ENCODE results near the gene FCHSD2.
"Not testable (repeated sequence)": the region's sequence is repeated elsewhere in the genome, so short reads cannot be mapped to it uniquely, and the experiment has no call there.

Gene FCHSD2

DNA sequence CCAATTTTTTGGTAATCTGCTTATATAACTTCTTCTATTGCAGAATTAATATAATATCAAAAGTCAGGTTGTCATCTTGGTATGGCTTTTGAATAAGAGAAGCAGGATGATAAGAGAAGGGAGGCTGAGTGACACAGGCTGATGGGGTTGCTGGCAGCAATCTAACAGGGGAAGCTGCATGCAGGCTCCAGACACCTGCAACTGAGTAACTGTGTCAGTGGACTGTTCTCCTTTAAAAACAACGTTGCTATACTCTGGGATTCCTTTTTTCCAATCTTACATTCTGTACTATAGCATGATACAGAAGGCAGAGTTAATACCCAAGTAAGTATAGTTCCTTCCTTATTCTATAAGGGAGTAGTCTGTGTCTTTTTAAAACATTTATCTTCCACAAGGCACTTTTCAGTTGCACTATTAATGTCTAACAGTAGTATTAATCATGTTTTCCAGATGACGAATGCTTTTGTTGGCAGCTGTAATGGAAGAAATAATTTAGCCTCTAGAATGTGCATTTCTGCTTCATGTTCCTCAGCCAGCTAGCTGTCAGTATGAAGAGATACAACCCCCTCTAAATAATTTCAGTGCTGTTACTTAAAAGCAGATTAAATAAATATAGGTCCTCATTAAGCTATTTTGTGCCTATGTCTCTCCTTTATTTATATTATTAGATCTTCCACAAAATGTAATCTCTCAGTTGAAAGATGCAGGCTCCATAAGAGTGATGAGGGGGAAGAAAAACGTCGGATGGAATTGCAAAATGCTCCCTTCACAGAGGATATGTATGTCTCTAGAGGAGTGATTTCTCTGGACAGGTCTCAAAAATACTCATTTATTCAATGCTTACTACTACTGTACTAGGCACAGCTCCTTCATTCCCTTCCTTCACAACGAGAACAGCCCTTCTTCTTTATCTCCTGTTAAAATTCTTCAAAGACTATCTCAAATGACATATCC is 277.1 kb downstream of the FCHSD2 start:
- DNase-seq (ENCODE audit: low read depth), result peak; percentile 3

DNA sequence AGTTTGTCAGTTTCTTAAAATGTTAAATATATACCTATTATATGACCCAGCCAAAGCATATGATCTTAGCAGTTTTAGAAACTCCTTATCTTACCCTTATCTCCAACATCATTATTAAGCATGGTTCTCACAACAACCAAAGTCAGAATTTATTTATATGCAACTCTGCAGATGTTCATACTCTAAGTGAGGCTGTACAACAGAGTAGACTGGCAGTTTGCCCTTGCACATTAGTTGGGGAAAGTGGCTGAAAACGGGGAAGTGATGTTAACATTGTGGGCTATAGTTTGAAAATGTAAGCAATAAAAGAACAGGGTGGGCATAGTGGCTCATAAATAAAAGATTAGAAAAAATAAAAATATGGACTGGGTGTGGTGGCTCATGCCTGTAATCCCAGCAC is 278.2 kb downstream of the FCHSD2 start:
- DNase-seq (ENCODE audit: low read depth), result no peak

DNA sequence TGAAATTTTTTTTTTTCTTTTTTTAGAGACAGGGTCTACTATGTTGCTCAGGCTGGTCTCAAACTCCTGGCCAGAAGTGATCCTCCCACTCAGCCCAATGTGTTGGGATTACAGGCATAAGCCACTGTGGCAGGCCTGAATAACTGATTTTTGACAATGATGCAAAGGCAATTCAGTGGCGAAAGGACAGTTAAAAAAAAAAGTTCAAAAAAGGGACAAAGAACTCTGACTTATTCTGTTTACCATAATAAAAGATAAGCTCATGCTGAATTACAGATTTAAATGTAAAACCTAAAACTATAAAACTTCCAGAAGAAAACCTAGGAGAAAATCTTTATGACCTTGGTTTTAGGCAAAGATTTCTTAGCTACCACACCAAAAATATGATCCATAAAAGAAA is 279.0 kb downstream of the FCHSD2 start:
- no peak for DNase-seq (ENCODE audit: low read depth)

DNA sequence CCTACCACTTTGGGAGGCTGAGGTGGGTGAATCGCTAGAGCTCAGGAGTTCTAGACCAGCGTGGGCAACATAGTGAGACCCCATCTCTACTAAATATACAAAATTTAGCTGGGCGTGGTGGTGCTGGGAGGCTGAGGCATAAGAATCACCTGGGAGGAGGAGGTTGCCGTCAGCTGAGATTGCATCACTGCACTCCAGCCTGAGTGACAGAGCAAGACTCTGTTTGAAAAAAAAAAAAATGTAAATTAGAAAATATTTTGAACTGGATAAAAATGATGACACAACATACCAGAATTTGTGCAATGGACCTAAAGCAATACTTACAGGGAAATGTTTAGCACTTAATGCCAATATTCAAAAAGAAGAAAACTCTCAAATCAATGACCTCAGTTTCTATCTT is 281.5 kb downstream of the FCHSD2 start:
- no peak for DNase-seq (ENCODE audit: low read depth)

DNA sequence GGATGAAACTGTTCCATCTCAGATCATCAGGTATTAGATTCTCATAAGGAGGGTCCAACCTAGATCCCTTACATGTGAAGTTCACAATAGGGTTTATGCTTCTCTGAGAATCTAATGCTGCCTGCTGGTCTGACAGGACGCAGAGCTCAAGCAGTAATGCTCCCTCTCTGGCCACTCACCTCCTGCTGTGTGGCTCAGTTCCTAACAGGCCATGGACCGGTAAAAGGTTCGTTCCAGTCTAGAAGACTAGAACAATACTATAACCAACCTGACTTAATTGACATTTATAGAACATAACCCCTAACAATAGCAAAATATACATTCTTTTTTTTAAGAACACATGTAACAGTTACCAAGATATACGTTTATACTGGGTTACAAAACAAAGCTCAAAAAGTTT is 282.1 kb downstream of the FCHSD2 start:
- no peak for DNase-seq (ENCODE audit: low read depth)

DNA sequence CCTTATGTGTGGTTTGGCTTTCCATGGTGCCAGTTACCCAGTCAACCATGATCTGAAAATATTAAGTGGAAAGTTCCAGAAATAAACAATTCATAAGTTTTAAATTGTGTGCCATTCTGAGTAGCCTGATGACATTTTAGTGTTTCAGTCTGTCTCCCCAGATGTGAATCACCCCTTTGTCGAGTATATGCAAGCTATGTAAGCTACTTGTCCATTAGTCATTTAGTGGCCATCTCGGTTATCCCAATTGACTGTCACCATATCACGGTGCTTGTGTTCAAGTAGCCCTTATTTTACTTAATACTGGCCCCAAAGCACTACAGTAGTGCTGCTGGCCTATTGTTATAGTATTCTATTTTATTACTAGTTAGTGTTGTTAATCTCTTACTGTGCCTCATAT is 283.0 kb downstream of the FCHSD2 start:
- DNase-seq (ENCODE audit: low read depth), result no peak

DNA sequence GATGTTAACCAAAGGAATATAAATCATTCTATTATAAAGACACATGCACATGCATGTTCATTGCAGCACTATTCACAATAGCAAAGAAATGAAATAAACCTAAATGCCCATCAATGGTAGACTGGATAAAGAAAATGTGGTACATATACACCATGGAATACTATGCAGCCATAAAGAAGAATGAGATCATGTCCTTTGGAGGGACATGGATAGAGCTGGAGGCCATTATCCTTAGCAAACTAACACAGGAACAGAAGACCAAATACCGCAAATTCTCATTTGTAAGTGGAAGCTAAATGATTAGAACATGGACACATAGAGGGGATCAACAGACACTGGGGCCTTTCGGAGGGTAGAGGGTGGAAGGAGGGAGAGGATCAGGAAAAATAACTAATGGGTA is 283.9 kb downstream of the FCHSD2 start:
- DNase-seq (ENCODE audit: low read depth), result not testable (repeated sequence)

DNA sequence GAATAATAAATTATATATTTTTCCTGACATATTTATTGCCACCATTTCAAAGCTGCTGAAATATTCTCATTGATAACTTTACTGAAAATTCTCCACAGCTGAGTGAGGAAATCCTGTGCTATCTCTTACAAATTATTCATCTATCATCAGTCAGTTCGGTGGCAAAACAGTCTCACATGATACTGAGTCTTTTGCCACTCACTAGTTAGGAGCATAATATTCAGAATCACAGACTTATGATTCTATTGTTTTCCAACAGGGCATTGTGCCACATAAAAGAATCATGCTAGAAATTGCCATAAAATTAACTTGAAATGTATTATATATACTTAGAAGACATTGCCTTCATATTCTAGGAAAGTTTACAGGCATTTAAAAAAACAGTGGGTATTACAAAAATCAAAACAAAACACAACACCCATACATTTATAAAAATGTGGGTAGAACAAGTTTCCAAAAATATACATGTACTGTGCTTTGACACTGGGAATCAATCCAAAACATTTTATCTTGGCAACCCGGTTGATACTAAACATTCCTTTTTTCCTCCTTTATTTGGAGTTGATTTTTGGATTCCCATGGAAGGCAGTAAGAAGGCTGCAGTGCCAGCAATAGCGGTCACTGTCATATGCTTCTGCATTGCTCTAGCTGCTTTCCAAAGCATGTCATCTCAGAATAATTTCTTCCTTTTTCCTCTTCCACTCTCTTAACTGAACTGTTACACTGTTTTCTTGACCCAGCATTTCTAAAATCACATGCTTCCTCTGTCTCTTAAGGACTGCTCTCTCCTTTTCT is 285.4 kb downstream of the FCHSD2 start:
- no peak for DNase-seq (ENCODE audit: low read depth)

DNA sequence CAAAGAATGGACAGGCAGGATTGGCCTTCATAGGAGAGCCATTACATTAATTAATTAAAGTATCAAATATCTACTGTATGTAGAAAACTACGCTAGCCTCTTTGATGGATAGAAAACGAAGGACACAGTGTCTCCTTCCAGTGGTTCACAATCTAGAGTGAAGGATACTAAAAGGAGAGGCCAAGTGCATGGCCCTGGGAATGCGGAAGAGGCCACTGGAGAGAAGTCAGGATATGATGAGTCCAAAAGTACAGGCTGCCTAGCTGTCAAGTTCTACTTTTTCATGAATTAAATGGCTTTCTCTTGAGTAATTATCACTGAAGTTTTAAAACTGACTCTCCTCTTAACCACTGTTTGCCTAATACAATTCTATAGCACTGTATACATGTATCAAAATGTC is 286.1 kb downstream of the FCHSD2 start:
- no peak for DNase-seq (ENCODE audit: low read depth)

DNA sequence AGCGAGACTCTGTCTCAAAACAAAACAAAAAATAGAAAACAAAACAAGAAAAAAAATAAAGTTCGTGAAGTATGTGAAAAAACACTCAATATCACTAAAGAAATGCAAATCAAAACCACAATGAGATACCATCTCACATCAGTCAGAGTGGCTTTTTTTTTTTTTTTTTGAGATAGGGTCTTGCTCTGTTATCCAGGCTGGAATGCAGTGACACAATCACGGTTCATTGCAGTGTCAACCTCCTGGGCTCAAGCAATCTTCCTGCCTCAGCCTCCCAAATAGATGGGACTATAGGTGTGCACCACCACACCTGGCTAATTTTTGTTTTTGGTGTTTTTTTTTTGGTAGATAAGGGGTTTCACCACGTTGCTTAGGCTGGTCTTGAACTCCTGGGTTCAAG is 290.4 kb downstream of the FCHSD2 start:
- DNase-seq (ENCODE audit: low read depth), result no peak

DNA sequence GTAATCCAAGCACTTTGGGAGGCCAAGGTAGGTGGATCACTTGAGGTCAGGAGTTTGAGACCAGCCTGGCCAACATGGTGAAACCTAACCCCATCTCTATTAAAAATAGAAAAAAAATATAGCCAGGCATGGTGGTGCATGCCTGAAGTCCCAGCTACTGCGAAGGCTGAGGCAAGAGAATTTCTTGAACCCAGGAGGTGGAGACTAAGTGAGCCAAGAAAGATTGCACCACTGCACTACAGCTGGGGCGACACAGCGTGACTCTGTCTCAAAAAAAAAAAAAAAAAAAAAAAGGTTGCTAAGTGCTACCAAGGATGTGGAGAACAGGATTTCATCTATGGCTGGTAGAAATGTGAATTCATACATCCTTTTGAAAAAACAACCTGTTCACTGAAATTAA is 291.3 kb downstream of the FCHSD2 start:
- no peak for DNase-seq (ENCODE audit: low read depth)

DNA sequence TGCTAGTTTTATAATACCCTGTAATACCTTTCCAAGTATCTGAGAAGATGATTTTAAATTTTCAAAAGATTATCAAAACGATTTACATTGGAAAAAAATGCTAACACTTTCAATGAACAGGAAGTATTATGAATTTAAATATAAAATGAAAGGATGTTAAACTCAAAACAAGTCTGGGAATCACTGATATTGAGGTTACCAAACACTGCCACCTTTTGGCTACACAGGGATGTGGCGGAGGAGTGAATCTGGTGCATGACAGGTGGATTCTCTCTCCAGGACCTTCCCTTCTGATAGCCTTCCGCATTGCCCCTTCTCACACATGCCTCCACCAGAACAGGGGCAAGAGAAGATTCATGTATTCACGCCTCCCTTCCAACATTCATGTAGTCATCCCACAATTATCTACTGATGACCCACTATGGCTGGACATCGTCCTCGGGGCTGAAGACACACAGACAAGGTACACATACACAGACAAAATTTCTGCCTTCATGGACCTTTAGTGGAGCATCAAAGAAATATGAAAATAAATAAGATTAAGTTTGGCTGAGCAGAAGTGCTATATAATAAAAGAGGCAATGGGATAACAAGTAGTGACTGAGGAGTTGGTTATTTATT is 293.2 kb downstream of the FCHSD2 start:
- no peak for DNase-seq (ENCODE audit: low read depth)

DNA sequence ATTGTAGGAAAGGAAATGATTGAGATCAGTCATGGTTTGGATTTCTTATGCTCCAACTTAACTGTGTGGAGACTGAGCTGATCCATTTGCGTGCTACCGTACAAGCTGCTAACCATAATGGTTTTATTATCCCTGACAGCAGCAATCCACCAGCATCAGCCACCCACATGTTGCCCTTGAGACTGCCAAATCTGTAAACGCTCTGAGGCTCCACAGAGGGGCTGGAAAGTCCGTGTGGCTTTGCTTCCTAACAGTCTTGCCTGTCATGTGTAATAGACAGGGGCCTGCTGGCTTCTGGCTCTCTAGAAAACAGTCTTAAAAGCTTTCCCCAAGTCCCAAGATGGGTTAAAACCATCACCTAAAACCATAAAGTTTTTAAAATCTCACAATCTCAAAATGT is 297.8 kb downstream of the FCHSD2 start:
- no peak for DNase-seq (ENCODE audit: low read depth)

DNA sequence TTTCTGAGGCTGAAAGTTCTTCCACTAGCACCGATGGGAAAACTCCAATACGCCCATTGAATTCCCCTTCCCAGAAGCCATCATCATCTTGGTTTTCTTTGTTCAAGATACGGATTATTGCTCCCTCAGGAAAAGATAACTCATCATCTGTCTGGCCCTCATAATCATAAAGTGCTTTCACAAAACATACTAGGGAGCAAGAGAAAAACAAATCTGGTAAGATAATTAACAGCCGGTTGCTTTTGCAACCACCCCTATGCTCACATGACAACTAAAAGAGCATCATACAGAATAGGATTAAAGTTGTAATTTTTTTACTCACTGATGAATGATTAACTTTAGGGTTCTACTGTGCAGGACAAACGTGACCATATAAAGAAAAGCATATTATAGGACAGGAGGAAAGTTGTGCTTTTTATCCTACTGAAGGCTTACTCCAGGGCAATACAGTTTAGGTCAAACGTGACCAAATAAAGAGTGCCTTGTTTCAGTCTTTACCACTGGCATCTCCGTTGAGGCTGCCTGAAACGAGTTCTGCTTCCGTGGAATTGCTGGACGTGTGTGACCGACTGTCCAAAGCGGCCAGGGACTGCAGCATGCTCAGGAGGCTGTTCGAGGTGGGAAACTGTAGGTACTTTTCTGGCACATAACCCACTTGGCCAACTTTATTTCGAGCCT is 299.3 kb downstream of the FCHSD2 start:
- DNase-seq (ENCODE audit: low read depth), result no peak

DNA sequence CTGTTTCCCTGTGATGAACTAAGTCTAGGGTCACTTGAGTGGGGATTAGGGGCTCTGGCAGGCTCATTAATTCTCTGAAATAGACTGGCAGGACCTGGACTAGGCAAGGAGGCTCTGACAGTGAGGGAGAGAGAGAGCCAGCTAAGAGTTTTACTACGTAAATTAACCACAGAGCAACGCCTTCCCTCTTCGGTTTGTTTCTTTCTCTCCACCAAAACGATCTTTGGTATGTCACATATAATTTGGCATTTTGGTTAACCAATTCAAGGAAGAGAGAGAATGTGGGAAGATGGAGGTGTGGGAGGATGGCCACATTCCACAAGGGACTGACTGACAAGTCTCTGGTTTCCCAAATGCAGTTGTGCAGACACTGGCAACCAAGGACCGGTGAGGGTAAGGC is 300.0 kb downstream of the FCHSD2 start:
- no peak for DNase-seq (ENCODE audit: low read depth)

DNA sequence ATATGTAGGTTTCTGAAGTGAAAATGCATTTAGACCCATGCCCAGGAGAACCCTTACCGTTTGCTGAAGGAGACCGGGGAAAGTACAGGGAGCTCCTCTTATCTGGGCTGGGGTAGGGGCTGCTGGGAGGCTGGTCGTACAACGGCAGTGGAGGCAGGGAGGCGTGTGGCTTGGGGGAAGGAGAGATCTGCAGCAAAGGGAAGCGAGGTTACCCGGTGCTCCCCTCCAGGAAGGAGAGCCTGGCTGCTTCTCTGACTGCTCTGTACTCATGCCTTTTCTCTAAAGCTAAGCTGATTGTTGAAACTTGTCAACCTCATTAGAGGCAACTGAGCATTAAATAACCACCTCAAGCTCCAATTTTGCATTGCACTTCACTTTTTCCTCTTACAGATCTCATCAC is 300.7 kb downstream of the FCHSD2 start:
- DNase-seq (ENCODE audit: low read depth), result no peak

DNA sequence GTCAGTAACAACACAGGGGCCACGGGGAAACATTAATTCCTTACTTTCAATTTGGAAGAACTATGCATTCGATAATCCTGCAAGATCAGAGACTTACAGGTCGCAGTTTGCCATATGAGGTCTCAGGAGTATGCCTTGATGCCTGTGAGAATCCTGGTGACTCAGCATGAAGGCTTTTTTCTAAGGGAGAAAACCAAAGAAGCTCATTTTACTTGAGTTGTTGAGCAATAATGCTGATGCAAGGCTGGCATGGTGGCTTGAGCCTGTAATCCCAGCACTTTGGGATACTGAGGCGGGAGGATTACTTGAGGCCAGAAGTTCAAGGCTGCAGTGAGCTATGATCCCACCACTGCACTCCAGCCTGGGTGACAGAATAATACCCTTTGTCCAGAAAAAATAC is 301.3 kb downstream of the FCHSD2 start:
- peak; percentile 79 for DNase-seq (ENCODE audit: low read depth)

DNA sequence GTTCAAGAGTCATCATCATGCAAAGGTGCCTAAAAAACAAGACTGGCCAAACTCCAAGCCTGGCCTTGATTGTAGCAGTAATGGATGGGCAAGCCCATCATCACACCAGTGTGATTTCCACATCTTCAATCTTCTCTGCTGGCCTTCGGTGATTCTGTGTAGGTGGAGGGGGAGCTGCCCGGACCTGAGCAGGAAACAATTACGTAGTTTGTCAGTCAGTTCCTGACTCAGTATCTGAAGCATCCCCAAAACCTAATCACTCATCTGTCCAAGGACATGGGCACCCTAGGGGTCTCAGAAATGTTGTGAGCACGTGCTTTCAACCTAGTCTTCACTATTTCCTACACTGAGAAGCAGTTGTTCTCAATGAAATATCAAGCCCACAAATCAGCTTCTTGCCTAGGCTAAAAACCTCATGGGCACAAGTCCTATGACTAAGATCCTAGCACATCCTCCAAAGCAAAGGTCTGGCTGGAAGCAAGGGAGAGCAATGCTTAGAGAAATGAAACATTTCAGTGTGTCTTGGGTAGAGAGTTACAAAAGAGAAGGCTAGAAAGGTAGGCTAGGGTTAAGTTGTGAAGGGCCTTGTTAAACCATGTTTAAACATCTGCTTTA is 303.3 kb downstream of the FCHSD2 start:
- no peak for DNase-seq (ENCODE audit: low read depth)

DNA sequence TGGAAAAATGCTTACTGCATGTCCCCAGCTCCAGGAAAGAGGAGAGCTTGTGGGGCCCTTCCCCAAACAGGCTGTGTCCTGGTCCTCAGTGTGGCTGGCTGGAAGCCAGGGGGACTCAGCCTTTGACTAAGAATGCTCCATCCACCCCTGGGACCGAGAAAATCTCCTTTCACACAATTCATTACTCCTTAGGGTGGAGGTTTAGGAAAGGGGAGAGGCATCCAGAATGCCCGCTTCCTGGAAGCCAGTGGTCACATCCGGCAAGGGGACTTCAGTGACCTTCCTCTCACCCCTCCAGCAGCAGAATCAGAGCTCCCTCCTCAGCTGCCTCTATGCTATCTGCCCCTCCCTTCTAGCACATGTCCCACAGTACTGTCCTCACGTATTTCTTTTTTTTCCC is 306.0 kb downstream of the FCHSD2 start:
- no peak for DNase-seq (ENCODE audit: low read depth)

DNA sequence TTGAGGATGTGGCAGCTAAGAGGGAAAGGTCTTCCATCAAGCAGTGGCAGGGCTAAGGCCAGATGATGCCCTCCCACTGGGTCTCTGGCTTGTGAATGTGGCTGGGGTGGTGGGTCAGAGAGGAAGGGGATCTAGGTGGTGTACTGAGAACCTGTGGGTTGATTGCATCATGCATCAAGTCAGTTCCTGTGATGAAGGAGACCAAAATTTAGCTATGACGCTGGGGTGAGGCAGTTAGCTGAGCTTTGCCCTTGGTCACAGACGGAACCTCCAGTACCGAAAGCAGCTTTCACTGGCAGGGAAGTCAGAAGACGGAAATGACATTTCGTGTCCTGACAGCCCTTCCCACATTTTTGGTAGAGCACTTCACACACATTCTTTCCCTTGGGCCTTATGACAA is 307.2 kb downstream of the FCHSD2 start:
- DNase-seq (ENCODE audit: low read depth), result no peak

DNA sequence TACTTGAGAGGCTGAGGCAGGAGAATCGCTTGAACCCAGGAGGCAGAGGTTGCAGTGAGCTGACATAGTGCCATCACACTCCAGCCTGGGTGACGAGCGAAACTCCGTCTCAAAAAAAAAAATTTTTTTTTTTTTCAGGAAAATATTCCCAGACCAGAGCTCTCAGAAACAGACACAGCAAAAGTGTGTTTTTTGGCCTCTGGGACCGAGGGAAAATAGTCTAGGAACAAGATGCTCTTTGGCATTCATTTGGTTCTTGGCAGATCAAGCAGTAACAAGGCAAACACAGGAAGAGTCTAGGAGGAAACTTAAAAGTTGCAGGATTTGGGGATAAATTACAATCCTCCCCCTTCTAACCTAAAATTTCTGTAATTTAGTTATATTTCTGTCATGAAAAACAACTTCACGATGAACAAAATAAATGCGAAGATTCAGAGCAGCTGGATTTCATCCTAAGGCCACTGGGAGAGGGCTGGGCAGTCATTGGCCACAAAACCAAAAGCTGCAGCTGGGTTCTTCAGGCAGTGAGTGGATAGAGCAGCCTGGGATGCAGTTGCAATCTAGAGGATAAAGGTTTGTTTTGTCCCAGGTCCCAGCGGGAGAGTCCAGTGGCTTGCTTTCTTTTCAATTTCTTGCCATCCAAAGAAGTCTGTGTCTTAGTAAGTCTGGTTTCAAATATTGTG is 308.2 kb downstream of the FCHSD2 start:
- DNase-seq (ENCODE audit: low read depth), result no peak

Data from HS-5 (cell line).